Measurements from ENCODE around the gene PIF1. TPM values are rescaled to one million over a fixed set of nuclear protein-coding genes. Genes with fewer than 3 reads are reported as not detected.

The PIF1 gene
- total RNA-seq, 2 experiments from 2014 or later, result 0.22 to 0.27 TPM

GRCh38 chr15:64847876-64848716 lies 22.6 kb upstream of the PIF1 start:
- no peaks in the 10 kb centered on the region for H3K27me3 Mint-ChIP-seq
- DNase-seq (no peak), ATAC-seq (ENCODE audit: poor library complexity) (no peak)
- no peak for TF ChIP-seq CTCF (IDR thresholded peaks at IDR 0.05)
- H3K27ac ChIP-seq (ENCODE audit: low read depth in 1 of 2, low read length in 2 of 2), result no peak overlapping the region
- no peak overlapping the region for H3K4me3 Mint-ChIP-seq
- H3K4me1 ChIP-seq (ENCODE audit: insufficient read depth, low read length), result peaks cover 68% of the 10 kb centered on the region
- ChIA-PET POLR2A (interaction anchor here (1.5 to 3.1 kb wide), 2 partner anchors 45 to 47 kb away, joined by 6 to 12 read pairs; no protein-coding TSS in a partner anchor), CTCF (interaction anchor here (1.8 kb wide), 1 partner anchor 47 kb away, joined by 6 read pairs; no protein-coding TSS in a partner anchor)
- peaks cover 66% of the 10 kb centered on the region for H3K36me3 Mint-ChIP-seq (ENCODE audit: low read depth)
- intact Hi-C loops (cut with DNase I, micrococcal nuclease), result loop anchor here in 1 of 2 experiments (10.0 kb wide), 1 partner anchor 337 kb away; the partner anchor contains the start of gene CLPX
- no peaks in the 10 kb centered on the region for H3K9me3 Mint-ChIP-seq
- H3K27me3 ChIP-seq (ENCODE audit: control insufficient read depth in 1 of 2, insufficient read depth in 2 of 2, low read length in 2 of 2), result no peaks in the 10 kb centered on the region
- peaks cover 70% of the 10 kb centered on the region for H3K4me1 Mint-ChIP-seq (ENCODE audit: low read depth)
- peak overlapping the region; percentile 21 for H3K27ac Mint-ChIP-seq
- no peak overlapping the region for H3K4me3 ChIP-seq (ENCODE audit: low read length)
- no peaks in the 10 kb centered on the region for H3K9me3 ChIP-seq (ENCODE audit: control insufficient read depth in 1 of 2, insufficient read depth in 1 of 2, low read length in 2 of 2)
- peaks cover 53% of the 10 kb centered on the region for H3K36me3 ChIP-seq (ENCODE audit: insufficient read depth, low read length)

- Histone ChIP-seq H3K4me3 (ENCODE audit: low read length) (no peak overlapping the region), H3K27me3 (ENCODE audit: control insufficient read depth in 1 of 2, insufficient read depth in 2 of 2, low read length in 2 of 2) (no peaks in the 10 kb centered on the region), H3K4me1 (ENCODE audit: insufficient read depth, low read length) (peaks cover 75% of the 10 kb centered on the region), H3K27ac (ENCODE audit: low read depth in 1 of 2, low read length in 2 of 2) (no peak overlapping the region), H3K9me3 (ENCODE audit: control insufficient read depth in 1 of 2, insufficient read depth in 1 of 2, low read length in 2 of 2) (no peaks in the 10 kb centered on the region), H3K36me3 (ENCODE audit: insufficient read depth, low read length) (peaks cover 53% of the 10 kb centered on the region)
- DNase-seq (no peak), ATAC-seq (ENCODE audit: poor library complexity) (no peak)
- ChIA-PET POLR2A (interaction anchor here (1.5 to 3.1 kb wide), 2 partner anchors 46 to 47 kb away, joined by 6 to 12 read pairs; no protein-coding TSS in a partner anchor), CTCF (interaction anchor here (1.8 kb wide), 1 partner anchor 48 kb away, joined by 6 read pairs; no protein-coding TSS in a partner anchor)
- no peaks in the 10 kb centered on the region for H3K27me3 Mint-ChIP-seq
- H3K9me3 Mint-ChIP-seq, result no peaks in the 10 kb centered on the region
- H3K4me1 Mint-ChIP-seq (ENCODE audit: low read depth), result peaks cover 76% of the 10 kb centered on the region
- H3K4me3 Mint-ChIP-seq, result no peak overlapping the region
- no peak overlapping the region for H3K27ac Mint-ChIP-seq
- intact Hi-C loops (cut with DNase I, micrococcal nuclease), result loop anchor here in 1 of 2 experiments (10.0 kb wide), 1 partner anchor 337 kb away; the partner anchor contains the start of gene CLPX
- peaks cover 71% of the 10 kb centered on the region for H3K36me3 Mint-ChIP-seq (ENCODE audit: low read depth)
- TF ChIP-seq CTCF (IDR thresholded peaks at IDR 0.05), result no peak
Observed at GRCh38 chr15:64847448-64847847, 22.0 kb upstream of the PIF1 start.

DNA sequence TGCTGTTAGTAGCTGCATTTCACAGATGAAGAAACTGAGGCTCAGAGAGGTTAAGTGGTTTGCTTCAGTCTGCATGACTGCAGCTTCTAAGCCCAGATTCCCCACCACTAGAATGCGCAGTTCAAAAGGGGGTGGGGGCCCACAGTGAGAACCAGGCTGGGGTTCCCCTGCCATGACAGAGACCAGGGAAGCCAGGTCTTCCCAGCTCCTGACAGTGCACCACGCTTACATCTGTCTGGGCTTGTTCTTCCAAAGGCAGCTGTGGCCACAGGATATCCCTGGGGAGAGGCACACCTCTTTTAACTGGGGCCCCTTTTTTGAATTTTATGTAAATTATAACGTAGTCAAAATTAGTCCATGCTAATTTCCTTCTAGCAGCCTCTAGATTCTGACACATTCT lies 21.6 kb upstream of the PIF1 start:
- Histone ChIP-seq H3K9me3 (ENCODE audit: control insufficient read depth in 1 of 2, insufficient read depth in 1 of 2, low read length in 2 of 2) (no peaks in the 10 kb centered on the region), H3K36me3 (ENCODE audit: insufficient read depth, low read length) (peaks cover 50% of the 10 kb centered on the region), H3K4me3 (ENCODE audit: low read length) (no peak overlapping the region), H3K4me1 (ENCODE audit: insufficient read depth, low read length) (peaks cover 74% of the 10 kb centered on the region), H3K27ac (ENCODE audit: low read depth in 1 of 2, low read length in 2 of 2) (no peak overlapping the region), H3K27me3 (ENCODE audit: control insufficient read depth in 1 of 2, insufficient read depth in 2 of 2, low read length in 2 of 2) (no peaks in the 10 kb centered on the region)
- no peak for DNase-seq
- no peaks in the 10 kb centered on the region for H3K27me3 Mint-ChIP-seq
- ChIA-PET CTCF (interaction anchor here (1.8 kb wide), 1 partner anchor 48 kb away, joined by 6 read pairs; no protein-coding TSS in a partner anchor), POLR2A (interaction anchor here (1.5 to 3.1 kb wide), 2 partner anchors 46 to 48 kb away, joined by 6 to 12 read pairs; no protein-coding TSS in a partner anchor)
- H3K9me3 Mint-ChIP-seq, result no peaks in the 10 kb centered on the region
- H3K36me3 Mint-ChIP-seq (ENCODE audit: low read depth), result peaks cover 71% of the 10 kb centered on the region
- H3K27ac Mint-ChIP-seq, result no peak overlapping the region
- no peak overlapping the region for H3K4me3 Mint-ChIP-seq
- H3K4me1 Mint-ChIP-seq (ENCODE audit: low read depth), result peaks cover 77% of the 10 kb centered on the region
- ATAC-seq (ENCODE audit: poor library complexity), result no peak
- TF ChIP-seq CTCF (IDR thresholded peaks at IDR 0.05), result no peak
- intact Hi-C loops (cut with DNase I, micrococcal nuclease), result loop anchor here in 1 of 2 experiments (10.0 kb wide), 1 partner anchor 338 kb away; the partner anchor contains the start of gene CLPX
